HG03025 (cell line): Measurements from ENCODE around the gene CASK.
"Not testable (repeated sequence)": the region's sequence is repeated elsewhere in the genome, so short reads cannot be mapped to it uniquely, and the experiment has no call there.

Experiments used
- ATAC-seq: cut with Tn5 transposase; IDR thresholded peaks from one replicate; pipeline ENCODE4 v1.9.1; 2021; ENCODE audit warnings: mild to moderate bottlenecking, moderate library complexity; ENCODE audit not compliant: unreplicated experiment, low FRiP score

CASK gene

GRCh38 chrX:41664375-41664901 is 258.9 kb downstream of the CASK start:
- ATAC-seq, result no peak

DNA sequence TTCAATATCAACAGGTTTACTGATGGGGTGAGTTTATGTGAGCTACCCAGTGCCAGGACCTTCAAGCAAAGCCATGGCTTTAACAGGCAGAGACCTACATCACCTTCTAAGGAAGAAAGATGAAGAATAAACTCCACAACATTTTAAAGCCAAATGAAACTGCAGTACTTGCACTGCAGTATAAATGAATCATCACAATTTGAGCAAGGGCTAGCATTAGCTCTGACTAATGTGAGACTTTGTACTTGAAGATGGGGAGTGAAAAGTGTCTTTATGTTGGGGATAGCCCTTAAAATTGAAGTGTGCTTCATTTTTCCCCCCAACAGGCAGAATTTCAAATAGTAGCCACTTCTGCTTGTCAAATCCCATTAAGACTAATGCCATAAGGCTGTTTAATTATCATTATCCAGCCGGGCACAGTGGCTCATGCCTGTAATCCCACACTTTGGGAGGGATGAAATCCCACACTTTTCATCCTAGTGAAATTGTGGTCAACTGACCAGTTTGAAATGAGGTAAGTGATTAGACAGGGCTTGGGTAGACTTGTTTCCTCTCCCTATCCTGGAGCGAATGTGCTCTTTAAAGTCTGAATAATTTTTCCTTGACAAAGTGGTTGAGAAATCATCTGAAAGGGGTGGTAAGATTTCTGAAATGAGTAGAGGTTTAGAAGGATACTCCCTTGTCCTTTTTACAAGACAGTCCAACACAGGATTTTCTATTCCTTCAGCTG is 261.8 kb downstream of the CASK start:
- ATAC-seq, result no peak

- ATAC-seq, result no peak
Measured at GRCh38 chrX:41655631-41656030, 267.7 kb downstream of the CASK start.

GRCh38 chrX:41655101-41655500 is 268.3 kb downstream of the CASK start:
- no peak for ATAC-seq

GRCh38 chrX:41653125-41653524 is 270.2 kb downstream of the CASK start:
- no peak for ATAC-seq

- not testable (repeated sequence) for ATAC-seq
Measured at GRCh38 chrX:41646201-41646600, 277.2 kb downstream of the CASK start.

GRCh38 chrX:41634284-41634683 is 289.1 kb downstream of the CASK start:
- ATAC-seq, result no peak

- no peak for ATAC-seq
Measured at GRCh38 chrX:41630091-41630490, 293.3 kb downstream of the CASK start.

- no peak for ATAC-seq
Measured at GRCh38 chrX:41629539-41629938, 293.8 kb downstream of the CASK start.

- ATAC-seq, result no peak
Measured at GRCh38 chrX:41621222-41621723, 302.1 kb downstream of the CASK start.

DNA sequence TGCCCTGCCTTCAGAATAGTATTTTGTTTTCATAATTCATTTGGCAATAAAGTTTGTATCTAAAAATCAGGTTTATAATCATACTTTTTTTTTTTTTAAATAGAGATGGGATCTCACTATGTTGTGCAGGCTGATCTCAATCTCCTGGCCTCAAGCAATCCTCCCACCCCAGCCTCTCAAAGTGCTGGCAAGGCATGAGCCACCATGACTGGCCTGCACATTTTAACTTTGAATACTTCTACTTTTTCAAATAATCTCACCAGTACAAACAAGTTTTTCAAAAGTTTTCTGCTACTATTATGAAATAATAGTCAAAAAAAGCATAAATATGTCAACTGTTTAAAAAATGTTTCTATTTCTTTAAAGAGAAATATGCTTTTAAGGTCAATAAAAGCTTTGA is 304.1 kb downstream of the CASK start:
- ATAC-seq, result no peak

DNA sequence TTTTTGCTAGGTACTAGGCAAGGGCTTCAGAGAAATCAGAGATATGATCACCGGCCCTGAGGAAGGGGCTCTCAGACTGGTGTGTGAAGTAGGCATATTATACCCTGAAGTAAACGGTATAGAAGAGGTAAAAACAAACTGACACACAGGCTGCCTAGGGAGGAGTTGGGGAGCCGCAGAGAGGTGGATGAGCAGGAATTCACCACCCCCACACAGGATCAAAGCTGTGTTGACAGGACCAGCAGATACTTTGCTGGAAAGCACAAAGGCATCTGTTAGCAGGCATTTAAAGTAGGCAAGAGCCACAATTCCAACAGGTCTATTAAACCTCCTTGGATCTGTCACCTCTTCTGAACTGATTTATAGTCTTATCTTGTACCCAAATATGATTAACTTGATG is 306.4 kb downstream of the CASK start:
- no peak for ATAC-seq

DNA sequence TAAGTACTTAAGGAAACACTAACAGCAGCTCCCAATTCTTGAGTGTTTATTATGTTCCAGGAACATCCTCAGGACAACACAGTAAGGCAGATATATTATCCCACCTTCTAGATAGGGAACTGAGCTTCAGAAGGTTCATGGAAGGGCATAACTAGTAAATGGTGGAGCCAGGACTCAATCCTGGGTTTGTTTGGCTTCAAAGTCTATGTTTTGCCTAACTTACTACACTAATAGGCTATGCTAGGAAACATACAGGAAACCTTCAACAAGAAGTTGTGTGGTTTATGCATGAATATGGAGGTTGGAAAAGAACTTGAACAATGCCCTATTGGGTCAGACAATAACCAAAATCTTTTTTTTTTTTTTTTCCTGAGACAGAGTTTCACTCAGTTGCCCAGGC is 307.1 kb downstream of the CASK start:
- ATAC-seq, result no peak

DNA sequence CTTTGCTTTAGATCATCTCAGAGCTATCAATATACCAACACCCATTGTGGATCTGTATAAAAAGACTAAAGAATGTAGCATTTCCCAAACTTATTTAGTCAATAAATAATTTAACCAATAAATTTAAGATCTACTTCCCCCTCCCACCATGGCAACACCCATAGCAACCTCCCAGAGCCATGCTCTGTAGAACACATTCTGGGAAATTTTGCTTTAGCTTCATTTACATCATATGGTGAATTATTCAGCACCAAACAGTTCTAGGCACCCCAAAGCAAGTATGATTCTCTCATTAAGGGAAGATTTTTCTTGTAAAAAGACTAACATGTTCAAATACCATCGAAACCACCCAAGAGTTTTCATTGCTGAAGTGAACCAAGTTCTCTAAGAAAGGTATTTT is 315.1 kb downstream of the CASK start:
- ATAC-seq, result no peak

DNA sequence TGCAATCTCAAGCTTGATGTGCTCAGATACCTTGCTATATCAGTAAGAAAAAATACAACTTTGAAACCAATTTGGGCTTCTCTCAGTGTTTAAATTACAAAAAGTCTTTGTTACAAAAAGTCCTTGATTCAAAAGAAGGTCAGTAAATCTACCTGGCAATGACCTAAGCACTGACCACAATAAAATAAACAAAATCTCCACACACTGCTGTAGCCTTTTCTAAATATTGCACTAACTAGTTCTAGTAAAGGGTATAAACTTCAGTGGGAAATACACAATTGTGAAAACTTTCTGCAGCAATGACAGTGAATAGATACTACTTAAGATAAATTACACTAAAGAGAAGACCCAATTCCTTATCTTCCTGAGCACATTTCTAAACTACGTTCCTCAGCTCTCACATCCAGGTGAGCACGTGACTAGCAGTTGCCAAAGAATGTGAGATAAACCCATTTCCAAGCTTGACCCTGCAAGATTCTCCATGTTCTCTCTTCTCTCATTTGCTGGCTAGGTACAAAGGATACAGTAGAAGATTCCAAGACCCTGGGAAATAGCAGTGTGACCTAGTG is 316.0 kb downstream of the CASK start:
- ATAC-seq, result no peak

- not testable (repeated sequence) for ATAC-seq
Measured at GRCh38 chrX:41606057-41606456, 317.3 kb downstream of the CASK start.

DNA sequence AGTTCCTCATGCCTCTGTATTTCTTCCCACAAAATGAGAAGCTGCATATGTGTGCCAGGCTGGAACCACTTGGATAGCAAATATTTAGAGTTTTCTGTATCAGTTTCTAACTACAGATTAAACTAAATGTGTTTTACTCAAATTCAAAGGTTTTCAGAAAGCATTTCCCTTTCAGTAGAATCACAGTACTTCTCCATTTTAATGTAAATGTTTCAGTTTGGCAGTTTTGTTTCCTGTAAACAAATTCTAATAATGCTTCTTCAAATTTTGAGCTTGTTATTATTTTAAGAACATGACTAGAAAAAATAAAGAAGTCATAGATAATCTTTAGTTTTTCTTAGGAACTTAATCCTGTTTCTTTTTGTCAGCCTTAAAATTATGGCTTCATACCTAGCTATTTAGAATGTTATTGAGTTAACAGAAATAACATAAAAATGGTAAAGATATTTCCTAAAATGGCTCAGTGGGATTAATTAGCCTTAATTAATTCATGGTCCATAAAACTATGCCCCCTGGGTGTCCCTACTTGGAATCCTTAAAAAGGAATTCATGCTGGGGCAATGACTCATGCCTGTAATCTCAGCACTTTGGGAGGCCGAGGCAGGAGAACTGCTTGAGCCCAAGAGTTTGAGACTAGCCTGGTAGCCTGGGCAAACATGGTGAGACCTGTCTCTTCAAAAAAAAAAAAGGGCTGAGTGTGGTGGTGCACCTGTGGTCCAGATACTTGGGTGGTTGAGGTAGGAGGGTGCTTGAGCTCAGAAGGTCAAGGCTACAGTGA is 318.4 kb downstream of the CASK start:
- ATAC-seq, result no peak

DNA sequence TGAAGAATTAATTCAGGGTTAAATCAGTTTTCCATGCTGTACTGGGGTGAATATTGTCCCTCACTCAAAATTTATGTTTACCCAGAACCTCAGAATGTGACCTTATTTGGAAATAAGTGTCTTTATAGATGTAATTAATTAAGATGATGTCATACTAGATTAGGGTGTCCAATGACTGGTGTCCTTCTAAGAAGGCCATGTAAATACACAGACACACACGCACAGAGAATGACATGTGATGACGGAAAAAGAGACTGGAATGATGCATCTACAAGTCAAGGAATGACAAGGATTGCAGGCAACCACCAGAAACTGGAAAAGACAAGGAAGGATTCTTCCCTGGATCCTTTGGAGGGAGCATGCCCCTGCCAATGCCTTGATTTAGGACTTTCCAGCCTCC is 319.2 kb downstream of the CASK start:
- ATAC-seq, result no peak

- no peak for ATAC-seq
Measured at GRCh38 chrX:41603596-41603995, 319.8 kb downstream of the CASK start.

DNA sequence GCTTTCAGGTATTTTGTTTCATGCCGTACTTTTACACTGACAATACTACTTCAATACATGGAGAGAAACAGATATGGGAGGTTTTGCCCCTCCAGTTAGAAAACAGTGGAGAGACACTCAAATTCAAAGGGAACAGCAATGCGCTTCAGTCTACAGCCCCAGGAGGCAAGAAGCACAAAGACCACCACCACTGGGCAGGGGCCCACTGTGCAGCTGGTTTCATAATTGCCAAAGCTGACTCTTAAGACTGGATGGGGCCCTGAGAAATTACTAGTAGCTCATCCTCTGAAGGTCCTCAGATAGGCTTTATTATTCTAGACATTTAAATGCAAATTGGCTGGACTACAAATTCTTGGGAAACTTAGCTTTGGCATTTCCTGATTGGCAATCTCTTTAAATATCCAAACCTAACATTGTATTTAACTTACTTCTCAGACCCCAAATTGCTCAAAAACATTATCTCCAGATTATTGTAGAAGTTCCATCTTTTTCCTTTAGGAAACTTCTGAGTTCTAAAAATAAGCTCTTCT is 320.5 kb downstream of the CASK start:
- ATAC-seq, result no peak

DNA sequence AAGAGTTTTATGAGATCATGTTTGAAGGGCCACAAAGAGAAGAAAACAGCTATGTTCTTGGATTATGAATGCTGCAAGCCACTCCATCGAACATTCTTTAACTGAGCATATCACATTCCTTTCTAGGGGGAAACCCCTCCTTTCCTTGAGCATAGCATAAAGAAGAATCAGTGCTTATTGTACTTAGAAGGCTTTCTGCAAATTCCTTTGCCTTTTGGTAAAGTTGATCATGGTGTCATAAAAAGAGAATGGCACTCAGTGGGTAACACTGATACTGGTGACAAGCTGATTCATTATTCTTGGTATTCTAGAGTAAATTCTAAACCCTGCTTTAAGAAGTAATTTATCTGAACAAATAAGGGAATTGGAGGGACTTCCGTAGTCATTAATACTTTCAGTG is 323.1 kb downstream of the CASK start:
- no peak for ATAC-seq
